ENCODE data around the gene CIB1. TPM values are rescaled to one million over a fixed set of nuclear protein-coding genes. Genes with fewer than 3 reads are reported as not detected.

Gene CIB1
- total RNA-seq, 1 donor from 2014 or later = 62.8 TPM

DNA sequence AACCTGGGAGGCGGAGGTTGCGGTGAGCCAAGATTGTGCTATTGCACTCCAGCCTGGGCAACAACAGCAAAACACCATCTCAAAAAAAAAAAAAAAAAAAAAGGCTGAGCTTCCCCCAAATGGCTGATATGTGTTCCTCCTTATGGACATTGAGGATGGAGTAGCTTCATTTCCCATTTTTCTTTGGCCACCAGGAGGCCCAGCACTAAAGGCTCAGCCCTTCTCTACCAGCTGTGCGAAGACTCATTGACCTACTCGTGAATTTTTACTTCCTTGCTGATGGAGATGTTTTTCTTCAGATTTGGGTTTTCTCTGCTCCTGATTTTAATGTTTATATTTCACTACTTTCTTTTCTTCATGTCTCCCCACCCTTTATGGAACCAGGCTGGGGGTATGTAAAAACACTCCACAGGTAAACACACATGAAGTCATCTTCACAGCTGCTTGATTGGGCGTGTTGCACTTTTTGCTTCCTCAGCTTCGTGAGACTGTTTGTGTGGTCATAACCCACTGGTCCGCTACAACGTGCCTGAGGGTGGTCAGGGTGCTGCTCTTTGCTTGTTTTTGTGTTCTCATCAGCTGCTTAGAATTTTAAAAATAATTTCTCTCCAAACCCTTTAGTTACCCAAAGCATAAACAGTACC lies 19.1 kb downstream of the CIB1 start:
- intact Hi-C loops (cut with DNase I) = no loop called here
- Histone ChIP-seq H3K36me3 (no peaks in the 10 kb centered on the region), H3K4me3 (no peak overlapping the region), H3K4me1 (peaks cover 21% of the 10 kb centered on the region), H3K9me3 (no peaks in the 10 kb centered on the region), H3K27me3 (no peaks in the 10 kb centered on the region), H3K27ac (no peak overlapping the region)
- ATAC-seq (no peak), DNase-seq (no peak)
- TF ChIP-seq, protein P1, sequence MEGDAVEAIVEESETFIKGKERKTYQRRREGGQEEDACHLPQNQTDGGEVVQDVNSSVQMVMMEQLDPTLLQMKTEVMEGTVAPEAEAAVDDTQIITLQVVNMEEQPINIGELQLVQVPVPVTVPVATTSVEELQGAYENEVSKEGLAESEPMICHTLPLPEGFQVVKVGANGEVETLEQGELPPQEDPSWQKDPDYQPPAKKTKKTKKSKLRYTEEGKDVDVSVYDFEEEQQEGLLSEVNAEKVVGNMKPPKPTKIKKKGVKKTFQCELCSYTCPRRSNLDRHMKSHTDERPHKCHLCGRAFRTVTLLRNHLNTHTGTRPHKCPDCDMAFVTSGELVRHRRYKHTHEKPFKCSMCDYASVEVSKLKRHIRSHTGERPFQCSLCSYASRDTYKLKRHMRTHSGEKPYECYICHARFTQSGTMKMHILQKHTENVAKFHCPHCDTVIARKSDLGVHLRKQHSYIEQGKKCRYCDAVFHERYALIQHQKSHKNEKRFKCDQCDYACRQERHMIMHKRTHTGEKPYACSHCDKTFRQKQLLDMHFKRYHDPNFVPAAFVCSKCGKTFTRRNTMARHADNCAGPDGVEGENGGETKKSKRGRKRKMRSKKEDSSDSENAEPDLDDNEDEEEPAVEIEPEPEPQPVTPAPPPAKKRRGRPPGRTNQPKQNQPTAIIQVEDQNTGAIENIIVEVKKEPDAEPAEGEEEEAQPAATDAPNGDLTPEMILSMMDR (IDR thresholded peaks at IDR 0.05) = peak; percentile 19

GRCh38 chr15:90213818-90214204 lies 19.9 kb downstream of the CIB1 start:
- H3K27ac ChIP-seq = no peak overlapping the region
- TF ChIP-seq, protein P1 (IDR thresholded peaks at IDR 0.05) = no peak
- no peaks in the 10 kb centered on the region for H3K27me3 ChIP-seq
- peaks cover 21% of the 10 kb centered on the region for H3K4me1 ChIP-seq
- DNase-seq (no peak), ATAC-seq (peak; percentile 2)
- no peak overlapping the region for H3K4me3 ChIP-seq
- intact Hi-C loops (cut with DNase I) = no loop called here
- no peaks in the 10 kb centered on the region for H3K9me3 ChIP-seq
- no peaks in the 10 kb centered on the region for H3K36me3 ChIP-seq

GRCh38 chr15:90213122-90213817 lies 20.5 kb downstream of the CIB1 start:
- peaks cover 21% of the 10 kb centered on the region for H3K4me1 ChIP-seq
- TF ChIP-seq, protein P1 (IDR thresholded peaks at IDR 0.05) = no peak
- ATAC-seq (peak; percentile 81), DNase-seq (no peak)
- intact Hi-C loops (cut with DNase I) = no loop called here
- no peaks in the 10 kb centered on the region for H3K9me3 ChIP-seq
- peak overlapping the region; percentile 34 for H3K27ac ChIP-seq
- no peaks in the 10 kb centered on the region for H3K27me3 ChIP-seq
- no peaks in the 10 kb centered on the region for H3K36me3 ChIP-seq
- no peak overlapping the region for H3K4me3 ChIP-seq

- no peak for DNase-seq
- Histone ChIP-seq H3K4me3 (no peak overlapping the region), H3K36me3 (no peaks in the 10 kb centered on the region), H3K9me3 (no peaks in the 10 kb centered on the region), H3K27ac (no peak overlapping the region), H3K4me1 (peaks cover 21% of the 10 kb centered on the region), H3K27me3 (no peaks in the 10 kb centered on the region)
- intact Hi-C loops (cut with DNase I) = no loop called here
- ATAC-seq = peak; percentile 51
- TF ChIP-seq, protein P1 (IDR thresholded peaks at IDR 0.05) = no peak
Observed at GRCh38 chr15:90212221-90213098, 21.3 kb downstream of the CIB1 start.

GRCh38 chr15:90211440-90212143 lies 22.1 kb downstream of the CIB1 start:
- Histone ChIP-seq H3K36me3 (peaks cover 4% of the 10 kb centered on the region), H3K27me3 (no peaks in the 10 kb centered on the region), H3K9me3 (no peaks in the 10 kb centered on the region), H3K27ac (no peak overlapping the region), H3K4me3 (no peak overlapping the region), H3K4me1 (peaks cover 21% of the 10 kb centered on the region)
- intact Hi-C loops (cut with DNase I) = no loop called here
- TF ChIP-seq, protein P1 (IDR thresholded peaks at IDR 0.05) = no peak
- ATAC-seq (peak; percentile 53), DNase-seq (no peak)

Measured in upper lobe of right lung (tissue), 1 donor.